GM21528 (cell line): ENCODE data around the gene TMEM121B.

Source experiments
- ATAC-seq: cut with Tn5 transposase; IDR thresholded peaks from one replicate; pipeline ENCODE4 v1.9.1; 2021; ENCODE audit warnings: mild to moderate bottlenecking, moderate library complexity; ENCODE audit not compliant: unreplicated experiment, low FRiP score

TMEM121B gene

GRCh38 chr22:17113600-17113999 is 7.6 kb downstream of the TMEM121B start:
- no peak for ATAC-seq

- ATAC-seq, result no peak
Observed at GRCh38 chr22:17112491-17113042, 8.6 kb downstream of the TMEM121B start.

GRCh38 chr22:17110791-17111550 is 10.2 kb downstream of the TMEM121B start:
- no peak for ATAC-seq

GRCh38 chr22:17109976-17110375 is 11.2 kb downstream of the TMEM121B start:
- ATAC-seq, result no peak

GRCh38 chr22:17109113-17109865 is 11.9 kb downstream of the TMEM121B start:
- ATAC-seq, result no peak

- no peak for ATAC-seq
Observed at GRCh38 chr22:17108256-17109112, 12.7 kb downstream of the TMEM121B start.

GRCh38 chr22:17107547-17107810 is 13.7 kb downstream of the TMEM121B start:
- ATAC-seq, result no peak

GRCh38 chr22:17106785-17107546 is 14.2 kb downstream of the TMEM121B start:
- no peak for ATAC-seq

- no peak for ATAC-seq
Observed at GRCh38 chr22:17106161-17106784, 14.9 kb downstream of the TMEM121B start.

- no peak for ATAC-seq
Observed at GRCh38 chr22:17105143-17106129, 15.7 kb downstream of the TMEM121B start.

GRCh38 chr22:17104336-17104935 is 16.7 kb downstream of the TMEM121B start:
- no peak for ATAC-seq

GRCh38 chr22:17103351-17103750 is 17.8 kb downstream of the TMEM121B start:
- no peak for ATAC-seq

GRCh38 chr22:17102297-17102667 is 18.9 kb downstream of the TMEM121B start:
- ATAC-seq, result no peak

GRCh38 chr22:17101475-17102296 is 19.5 kb downstream of the TMEM121B start:
- no peak for ATAC-seq

GRCh38 chr22:17100621-17101020 is 20.5 kb downstream of the TMEM121B start:
- no peak for ATAC-seq

- no peak for ATAC-seq
Observed at GRCh38 chr22:17098379-17098819, 22.8 kb downstream of the TMEM121B start.

- ATAC-seq, result no peak
Observed at GRCh38 chr22:17097701-17098100, 23.5 kb downstream of the TMEM121B start.
